ENCODE data around the gene MAN2A1.

The MAN2A1 gene

GRCh38 chr5:109704282-109704952, 14.7 kb downstream of the MAN2A1 start:
- DNase-seq (ENCODE audit: low read depth in 1 of 2, low spot score in 1 of 2), result no peak

DNA sequence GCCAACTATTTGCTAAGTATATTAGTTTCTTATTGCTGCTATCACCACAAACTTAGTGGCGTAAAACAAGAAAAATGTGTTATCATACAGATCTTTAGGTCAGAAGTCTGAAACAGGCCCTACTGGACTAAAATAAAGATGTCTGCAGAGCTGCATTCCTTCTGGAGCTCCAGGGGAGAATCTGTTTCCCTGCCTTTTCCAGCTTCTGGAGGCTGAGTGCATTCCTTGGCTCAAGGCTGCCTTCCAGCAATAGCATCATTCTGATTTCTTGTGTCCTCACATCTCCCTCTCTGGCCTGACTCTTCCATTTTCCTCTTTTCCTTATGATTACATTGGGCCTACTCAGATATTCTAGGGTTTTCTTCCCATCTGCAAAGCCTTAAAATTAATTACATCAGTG, 15.9 kb downstream of the MAN2A1 start:
- no peak for DNase-seq (ENCODE audit: low read depth in 1 of 2, low spot score in 1 of 2)

GRCh38 chr5:109706095-109706494, 16.4 kb downstream of the MAN2A1 start:
- no peak for DNase-seq (ENCODE audit: low read depth in 1 of 2, low spot score in 1 of 2)

GRCh38 chr5:109707531-109707930, 17.8 kb downstream of the MAN2A1 start:
- DNase-seq (ENCODE audit: low read depth in 1 of 2, low spot score in 1 of 2), result no peak

GRCh38 chr5:109708813-109709212, 19.1 kb downstream of the MAN2A1 start:
- no peak for DNase-seq (ENCODE audit: low read depth in 1 of 2, low spot score in 1 of 2)

- DNase-seq (ENCODE audit: low read depth in 1 of 2, low spot score in 1 of 2), result no peak
Measured at GRCh38 chr5:109709225-109709624, 19.5 kb downstream of the MAN2A1 start.

DNA sequence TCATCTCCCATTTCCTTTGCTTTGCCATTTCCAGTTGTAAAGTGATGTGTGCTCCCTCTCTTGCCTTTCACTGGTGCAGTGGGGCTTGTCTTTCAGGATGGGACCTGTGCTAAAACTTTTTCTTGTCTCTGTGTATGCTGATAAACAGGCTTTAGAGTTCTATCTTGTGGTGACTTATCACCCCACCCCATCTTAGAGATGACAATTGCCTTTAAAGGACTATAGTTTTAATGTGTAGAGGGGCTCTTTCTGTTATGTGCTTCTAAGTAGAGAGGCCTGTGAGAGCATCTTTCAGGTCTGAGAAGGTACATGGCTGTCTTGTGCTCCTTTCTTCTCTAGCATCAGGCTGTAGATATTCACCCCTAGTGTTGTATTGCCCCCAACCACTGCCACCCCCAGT, 21.9 kb downstream of the MAN2A1 start:
- DNase-seq (ENCODE audit: low read depth in 1 of 2, low spot score in 1 of 2), result no peak

DNA sequence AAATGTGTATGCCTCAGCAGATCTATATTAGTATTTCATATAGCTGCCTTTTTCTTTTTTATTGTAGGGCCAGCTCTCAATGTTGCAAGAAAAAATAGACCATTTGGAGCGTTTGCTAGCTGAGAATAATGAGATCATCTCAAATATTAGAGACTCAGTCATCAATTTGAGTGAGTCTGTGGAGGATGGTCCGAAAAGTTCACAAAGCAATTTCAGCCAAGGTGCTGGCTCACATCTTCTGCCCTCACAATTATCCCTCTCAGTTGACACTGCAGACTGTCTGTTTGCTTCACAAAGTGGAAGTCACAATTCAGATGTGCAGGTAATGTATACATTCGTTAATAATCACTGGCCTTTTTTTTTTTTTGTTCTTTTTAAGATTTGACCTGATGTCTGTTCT, 23.7 kb downstream of the MAN2A1 start:
- no peak for DNase-seq (ENCODE audit: low read depth in 1 of 2, low spot score in 1 of 2)

GRCh38 chr5:109714592-109714991, 24.9 kb downstream of the MAN2A1 start:
- no peak for DNase-seq (ENCODE audit: low read depth in 1 of 2, low spot score in 1 of 2)

DNA sequence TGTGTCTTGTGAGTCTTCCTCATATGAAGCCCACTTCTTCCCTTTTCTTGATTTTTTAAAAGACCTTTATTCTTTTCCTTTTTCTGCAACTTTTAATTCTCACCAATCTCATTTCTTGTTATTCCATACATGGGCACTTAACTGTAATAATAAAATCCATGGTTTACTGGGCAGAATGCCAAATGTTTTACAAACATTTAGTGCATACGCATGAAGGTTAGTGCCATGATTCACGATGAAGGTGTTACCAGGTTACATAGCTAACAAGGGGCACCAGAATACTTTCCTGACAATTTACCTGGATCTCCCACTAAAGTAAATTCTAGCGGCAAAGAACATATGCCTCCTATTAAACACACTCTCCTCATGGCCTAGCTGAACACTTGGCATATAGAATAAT, 28.5 kb downstream of the MAN2A1 start:
- DNase-seq (ENCODE audit: low read depth in 1 of 2, low spot score in 1 of 2), result no peak

- no peak for DNase-seq (ENCODE audit: low read depth in 1 of 2, low spot score in 1 of 2)
Measured at GRCh38 chr5:109718632-109719031, 28.9 kb downstream of the MAN2A1 start.

GRCh38 chr5:109719978-109720377, 30.3 kb downstream of the MAN2A1 start:
- DNase-seq (ENCODE audit: low read depth in 1 of 2, low spot score in 1 of 2), result no peak

DNA sequence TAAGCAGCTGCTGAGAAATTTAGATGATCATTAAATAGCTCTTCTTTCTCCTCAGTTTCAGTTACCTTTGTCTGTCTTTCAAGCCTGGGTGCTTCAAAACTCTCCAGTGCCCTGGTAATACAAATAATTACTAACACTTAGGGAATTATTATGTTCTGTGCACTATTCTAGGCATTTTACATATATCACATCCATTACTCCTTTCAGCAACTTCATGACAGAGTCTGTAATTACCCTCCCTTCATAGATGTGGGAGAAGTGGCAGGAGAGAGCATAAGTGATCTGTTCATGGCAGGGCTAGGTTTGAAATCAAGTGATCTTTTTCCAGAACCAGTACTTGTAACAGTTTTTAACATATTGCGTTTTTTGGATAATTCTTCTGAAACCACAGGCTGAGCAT, 32.0 kb downstream of the MAN2A1 start:
- DNase-seq (ENCODE audit: low read depth in 1 of 2, low spot score in 1 of 2), result no peak

GRCh38 chr5:109723606-109724005, 33.9 kb downstream of the MAN2A1 start:
- no peak for DNase-seq (ENCODE audit: low read depth in 1 of 2, low spot score in 1 of 2)

- DNase-seq (ENCODE audit: low read depth in 1 of 2, low spot score in 1 of 2), result no peak
Measured at GRCh38 chr5:109725135-109725534, 35.4 kb downstream of the MAN2A1 start.

- no peak for DNase-seq (ENCODE audit: low read depth in 1 of 2, low spot score in 1 of 2)
Measured at GRCh38 chr5:109739741-109740728, 50.3 kb downstream of the MAN2A1 start.

GRCh38 chr5:109740966-109741365, 51.2 kb downstream of the MAN2A1 start:
- no peak for DNase-seq (ENCODE audit: low read depth in 1 of 2, low spot score in 1 of 2)

GRCh38 chr5:109741390-109741789, 51.7 kb downstream of the MAN2A1 start:
- DNase-seq (ENCODE audit: low read depth in 1 of 2, low spot score in 1 of 2), result no peak

- DNase-seq (ENCODE audit: low read depth in 1 of 2, low spot score in 1 of 2), result no peak
Measured at GRCh38 chr5:109743041-109743531, 53.4 kb downstream of the MAN2A1 start.

- DNase-seq (ENCODE audit: low read depth in 1 of 2, low spot score in 1 of 2), result no peak
Measured at GRCh38 chr5:109743770-109744212, 54.1 kb downstream of the MAN2A1 start.

- no peak for DNase-seq (ENCODE audit: low read depth in 1 of 2, low spot score in 1 of 2)
Measured at GRCh38 chr5:109744261-109744660, 54.5 kb downstream of the MAN2A1 start.

DNA sequence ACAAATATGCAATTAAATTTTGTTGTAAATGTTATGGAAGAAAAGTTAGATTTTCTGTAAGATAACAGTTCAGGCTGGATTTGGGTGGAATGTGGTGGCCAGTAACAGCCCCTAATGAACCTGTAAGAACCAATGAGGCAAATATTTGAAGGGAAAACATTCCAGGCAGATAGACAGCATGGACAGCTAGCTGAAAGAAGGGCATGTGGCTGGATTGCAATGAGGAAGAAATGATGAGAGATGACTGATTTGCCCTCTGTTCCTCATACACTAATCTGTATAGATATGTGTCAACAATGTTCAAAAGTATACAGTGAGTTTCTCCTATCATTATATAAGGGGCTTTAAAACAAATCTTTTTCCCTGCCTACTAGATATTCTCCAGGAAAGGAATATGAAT, 58.8 kb downstream of the MAN2A1 start:
- DNase-seq (ENCODE audit: low read depth in 1 of 2, low spot score in 1 of 2), result no peak

Measured in stimulated activated CD4-positive, alpha-beta T cell treated with anti-CD3 and anti-CD28 coated beads, Interleukin-15, amount 100 ng/mL, for 1 hour (primary cell).